Limb (tissue), 2 donors: Measurements from ENCODE around the gene ANGPTL7.
"Not testable (repeated sequence)": the region's sequence is repeated elsewhere in the genome, so short reads cannot be mapped to it uniquely, and the experiment has no call there.

ENCODE experiments used
- DNase-seq, 2 donors: peaks; one replicate each; pipeline ENCODE4 v3.0.0-alpha.2; 2016; ENCODE audit errors: extremely low spot score in 2 of 2

Gene ANGPTL7

GRCh38 chr1:11169202-11169601 lies 20.0 kb upstream of the ANGPTL7 start:
- no peak for DNase-seq

- no peak for DNase-seq
Observed at GRCh38 chr1:11170102-11170501, 19.1 kb upstream of the ANGPTL7 start.

- DNase-seq, result peak in 1 of 2 donors; percentile 38
Observed at GRCh38 chr1:11174261-11174942, 14.8 kb upstream of the ANGPTL7 start.

- no peak for DNase-seq
Observed at GRCh38 chr1:11175461-11175860, 13.7 kb upstream of the ANGPTL7 start.

- DNase-seq, result peak in 1 of 2 donors; percentile 41
Observed at GRCh38 chr1:11176081-11176706, 13.0 kb upstream of the ANGPTL7 start.

- no peak for DNase-seq
Observed at GRCh38 chr1:11178021-11179015, 10.8 kb upstream of the ANGPTL7 start.

GRCh38 chr1:11179125-11179524 lies 10.0 kb upstream of the ANGPTL7 start:
- DNase-seq, result no peak

GRCh38 chr1:11179749-11180148 lies 9.4 kb upstream of the ANGPTL7 start:
- DNase-seq, result not testable (repeated sequence)

GRCh38 chr1:11180342-11180744 lies 8.8 kb upstream of the ANGPTL7 start:
- no peak for DNase-seq

- DNase-seq, result no peak
Observed at GRCh38 chr1:11182884-11183283, 6.3 kb upstream of the ANGPTL7 start.

GRCh38 chr1:11184973-11185372 lies 4.2 kb upstream of the ANGPTL7 start:
- DNase-seq, result no peak

- DNase-seq, result no peak
Observed at GRCh38 chr1:11187000-11187399, 2.2 kb upstream of the ANGPTL7 start.

GRCh38 chr1:11187494-11187893 lies 1.7 kb upstream of the ANGPTL7 start:
- no peak for DNase-seq

- DNase-seq, result no peak
Observed at GRCh38 chr1:11187931-11188330, 1.2 kb upstream of the ANGPTL7 start.

GRCh38 chr1:11188381-11188780 lies 774 bp upstream of the ANGPTL7 start:
- DNase-seq, result no peak

- no peak for DNase-seq
Observed at GRCh38 chr1:11193376-11193775, 4.2 kb downstream of the ANGPTL7 start.

GRCh38 chr1:11194407-11195176 lies 5.4 kb downstream of the ANGPTL7 start:
- DNase-seq, result no peak

GRCh38 chr1:11196945-11197344 lies 7.8 kb downstream of the ANGPTL7 start:
- no peak for DNase-seq

GRCh38 chr1:11197359-11197758 lies 8.2 kb downstream of the ANGPTL7 start:
- no peak for DNase-seq

GRCh38 chr1:11198257-11198656 lies 9.1 kb downstream of the ANGPTL7 start:
- DNase-seq, result no peak

- no peak for DNase-seq
Observed at GRCh38 chr1:11198851-11199594, 9.9 kb downstream of the ANGPTL7 start.
